A673 (cell line): ENCODE data around the gene GMPPB. TPM values are rescaled to one million over a fixed set of nuclear protein-coding genes. Genes with fewer than 3 reads are reported as not detected.

Source experiments
- total RNA-seq: library from RNA; stranded (reverse); gene quantifications from 2 replicates; pipeline ENCODE4 v1.2.3, GENCODE V29; 2021

Gene GMPPB
- total RNA-seq, 1 experiment from 2014 or later, result 15.2 TPM

Other genes with a start within 250 kb of the GMPPB start
- gene BSN, start 169.5 kb downstream of the GMPPB start, total RNA-seq, result 1.1 and 1.4 TPM in 2 replicates
- 64.9 and 67.4 TPM in 2 replicates for gene APEH, start 49.6 kb downstream of the GMPPB start, total RNA-seq
- gene MST1, start 34.5 kb downstream of the GMPPB start, total RNA-seq, result 3.7 and 4.5 TPM in 2 replicates
- 31.0 and 31.5 TPM in 2 replicates for gene RNF123, start 34.4 kb downstream of the GMPPB start, total RNA-seq
- 0.28 TPM in 1 of 2 replicates, not detected in the other for gene AMIGO3, start 4.3 kb downstream of the GMPPB start, total RNA-seq
- gene IP6K1, start 62.6 kb upstream of the GMPPB start, total RNA-seq, result 25.8 and 29.0 TPM in 2 replicates
- gene CDHR4, start 75.9 kb upstream of the GMPPB start, total RNA-seq, result 0.48 TPM in 1 of 2 replicates, not detected in the other
- 7.1 and 13.8 TPM in 2 replicates for gene INKA1, start 79.3 kb upstream of the GMPPB start, total RNA-seq
- gene UBA7, start 90.0 kb upstream of the GMPPB start, total RNA-seq, result 2.2 and 3.8 TPM in 2 replicates
- gene TRAIP, start 132.6 kb upstream of the GMPPB start, total RNA-seq, result 17.8 and 18.8 TPM in 2 replicates
- gene CAMKV, start 146.0 kb upstream of the GMPPB start, total RNA-seq, result 5.4 and 6.5 TPM in 2 replicates
- not detected in 2 replicates for gene MST1R, start 179.9 kb upstream of the GMPPB start, total RNA-seq
- gene MON1A, start 205.9 kb upstream of the GMPPB start, total RNA-seq, result 7.5 and 7.7 TPM in 2 replicates
- 55.9 and 64.3 TPM in 2 replicates for gene RBM6, start 216.2 kb upstream of the GMPPB start, total RNA-seq